SK-N-SH (cell line): ENCODE results near the gene INTS14. TPM values are rescaled to one million over a fixed set of nuclear protein-coding genes. Genes with fewer than 3 reads are reported as not detected.
A peak's percentile ranks its signal among the peaks of the same experiment; 100 is the strongest.

Experiments
- CTCF ChIA-PET: fragments of 300-600, 350-600 bp; formaldehyde crosslinking; extraction: SDS; loops from one replicate; lab custom pipeline; 2021; lab: Yijun Ruan, JAX
- POLR2A ChIA-PET: fragments of 350-600 bp; sonication (Branson Sonifier 250); formaldehyde crosslinking; extraction: SDS; loops from one replicate; lab custom pipeline; 2020; ENCODE audit warnings: antibody characterized with exemption, inconsistent platforms; lab: Yijun Ruan, JAX
- DNase-seq: peaks from one replicate; pipeline ENCODE4 v3.0.0; 2012
- H2AFZ ChIP-seq: fragments of 200-600 bp; sonication (generic); 2 replicates; pipeline ENCODE4 v1.8.1; 2016; ENCODE audit warnings: antibody characterized with exemption, mild to moderate bottlenecking, low read depth
- H3F3A ChIP-seq: fragments of 200-600 bp; sonication (generic); replicated peaks from 2 replicates; pipeline ENCODE3; 2016; ENCODE audit warnings: antibody characterized with exemption, mild to moderate bottlenecking; ENCODE audit not compliant: insufficient read depth
- H3K27ac ChIP-seq, 2 experiments: fragments of 200-500 bp in 1 of 2; fragments of 200-600 bp in 1 of 2; sonication (Bioruptor generic) in 1 of 2; sonication (generic), shearing (Covaris generic) in 1 of 2; 2 replicates each; pipeline versions ENCODE4 v1.5.1 to v1.6.1; 2014 to 2016; ENCODE audit warnings: low read depth in 2 of 2, inconsistent platforms in 1 of 2, low read length in 1 of 2, mild to moderate bottlenecking in 1 of 2, mixed read lengths in 1 of 2
- H3K27me3 ChIP-seq: fragments of 200-600 bp; sonication (generic), shearing (Covaris generic); 2 replicates; pipeline ENCODE4 v1.6.1; 2016; ENCODE audit warnings: mixed run types; ENCODE audit not compliant: insufficient read depth
- H3K36me3 ChIP-seq, 2 experiments: fragments of 200-500 bp in 1 of 2; fragments of 200-600 bp in 1 of 2; sonication (Bioruptor generic) in 1 of 2; sonication (generic) in 1 of 2; replicated peaks in 1 of 2; 2 replicates each; pipeline versions ENCODE3 to v1.5.1; 2014 to 2016; ENCODE audit warnings: low read length in 1 of 2, mild to moderate bottlenecking in 1 of 2; ENCODE audit not compliant: insufficient read depth in 2 of 2, control insufficient read depth in 1 of 2
- H3K4me1 ChIP-seq, 2 experiments: fragments of 200-500 bp in 1 of 2; fragments of 200-600 bp in 1 of 2; sonication (Bioruptor generic) in 1 of 2; sonication (generic), shearing (Covaris generic) in 1 of 2; 2 replicates each; pipeline versions ENCODE4 v1.5.1 to v1.6.1; 2014 to 2016; ENCODE audit warnings: low read depth in 1 of 2, low read length in 1 of 2, mixed run types in 1 of 2; ENCODE audit not compliant: insufficient read depth in 2 of 2, control insufficient read depth in 1 of 2
- H3K4me2 ChIP-seq: fragments of 200-600 bp; sonication (generic), shearing (Covaris generic); 2 replicates; pipeline ENCODE4 v1.6.1; 2017; ENCODE audit warnings: mixed run types
- H3K4me3 ChIP-seq, 2 experiments: fragments of 200-500 bp in 1 of 2; fragments of 200-600 bp in 1 of 2; sonication (Bioruptor generic) in 1 of 2; sonication (generic), shearing (Covaris generic) in 1 of 2; 2 replicates each; pipeline versions ENCODE4 v1.5.1 to v1.8.1; 2014 to 2016; ENCODE audit warnings: low read depth in 2 of 2, inconsistent platforms in 1 of 2, low read length in 1 of 2, mild to moderate bottlenecking in 1 of 2, mixed read lengths in 1 of 2, moderate library complexity in 1 of 2
- H3K79me2 ChIP-seq: fragments of 200-600 bp; sonication (generic); 2 replicates; pipeline ENCODE4 v1.8.1; 2017; ENCODE audit warnings: mild to moderate bottlenecking; ENCODE audit not compliant: insufficient read depth
- H3K9ac ChIP-seq: fragments of 200-600 bp; sonication (generic); 2 replicates; pipeline ENCODE4 v1.6.1; 2017; ENCODE audit warnings: mixed run types
- H3K9me2 ChIP-seq: fragments of 200-600 bp; sonication (generic); 2 replicates; pipeline ENCODE4 v1.6.1; 2017; ENCODE audit warnings: mixed run types
- H3K9me3 ChIP-seq: fragments of 200-600 bp; sonication (generic); 2 replicates; pipeline ENCODE4 v1.6.1; 2017; ENCODE audit warnings: mixed run types, mild to moderate bottlenecking, moderate library complexity
- H4K20me1 ChIP-seq: fragments of 200-600 bp; sonication (generic); 2 replicates; pipeline ENCODE4 v1.6.1; 2017; ENCODE audit warnings: mild to moderate bottlenecking, mixed run types; ENCODE audit not compliant: insufficient read depth
- CHD2 ChIP-seq: fragments of 150-350 bp; IDR thresholded peaks from 2 replicates; pipeline ENCODE4 v1.6.1; 2018; ENCODE audit warnings: low read length; ENCODE audit not compliant: partially characterized antibody
- ELF1 ChIP-seq: IDR thresholded peaks from 2 replicates; pipeline ENCODE4 v1.4.0; 2012
- EP300 ChIP-seq, 2 experiments: IDR thresholded peaks; 2 replicates each; pipeline versions ENCODE4 v1.4.0 to v1.6.1; 2012; ENCODE audit warnings: borderline replicate concordance in 1 of 2, low read depth in 1 of 2, low read length in 1 of 2
- EZH2phosphoT487 ChIP-seq: fragments of 200-600 bp; sonication (generic); IDR thresholded peaks from 2 replicates; pipeline ENCODE4 v1.6.1; 2017; ENCODE audit warnings: low read depth, mixed run types, mild to moderate bottlenecking, antibody characterized with exemption, moderate library complexity, borderline replicate concordance
- GATA2 ChIP-seq: sonication (generic); formaldehyde crosslinking; IDR thresholded peaks from 2 replicates; pipeline ENCODE4 v1.5.0; 2020; ENCODE audit warnings: mild to moderate bottlenecking, missing genetic modification reagents
- NRF1 ChIP-seq: IDR thresholded peaks from 2 replicates; pipeline ENCODE4 v1.6.1; 2012; ENCODE audit warnings: low read depth, mild to moderate bottlenecking, low read length
- POLR2AphosphoS5 ChIP-seq: IDR thresholded peaks from 2 replicates; pipeline ENCODE4 v1.6.1; 2012; ENCODE audit warnings: low read depth, low read length
- RXRA ChIP-seq: IDR thresholded peaks from 2 replicates; pipeline ENCODE4 v1.4.0; 2012; ENCODE audit warnings: low read depth, mild to moderate bottlenecking, borderline replicate concordance
- SIN3A ChIP-seq: IDR thresholded peaks from 2 replicates; pipeline ENCODE4 v1.6.1; 2012; ENCODE audit warnings: low read depth, mild to moderate bottlenecking, low read length, moderate library complexity, borderline replicate concordance
- WGBS: methylation state at CpG from one replicate; pipeline ENCODE4 v1.1.6; 2017; ENCODE audit warnings: low lambda C conversion rate; 5-methylcytosine and 5-hydroxymethylcytosine counted together
- polyA plus RNA-seq, 3 experiments: library from polyadenylated mRNA; depleted of rRNA; stranded (reverse); fragments of >200 nt; gene quantifications; 2 replicates each; pipeline ENCODE4 v1.2.3, GENCODE V29; 2012
- TF ChIP-seq, protein P1 (sequence below): IDR thresholded peaks from 2 replicates; pipeline ENCODE4 v1.4.0; 2012; ENCODE audit warnings: low read depth
- TF ChIP-seq, protein P2 (sequence below): IDR thresholded peaks from 2 replicates; pipeline ENCODE4 v1.4.0; 2012; ENCODE audit warnings: low read depth, borderline replicate concordance
- TF ChIP-seq, protein P3 (sequence below): IDR thresholded peaks from 2 replicates; pipeline ENCODE4; 2012

Gene INTS14
- polyA plus RNA-seq, 1 of the 3 experiments (the other 2 are of a cell fraction): 44.9 TPM

DNA sequence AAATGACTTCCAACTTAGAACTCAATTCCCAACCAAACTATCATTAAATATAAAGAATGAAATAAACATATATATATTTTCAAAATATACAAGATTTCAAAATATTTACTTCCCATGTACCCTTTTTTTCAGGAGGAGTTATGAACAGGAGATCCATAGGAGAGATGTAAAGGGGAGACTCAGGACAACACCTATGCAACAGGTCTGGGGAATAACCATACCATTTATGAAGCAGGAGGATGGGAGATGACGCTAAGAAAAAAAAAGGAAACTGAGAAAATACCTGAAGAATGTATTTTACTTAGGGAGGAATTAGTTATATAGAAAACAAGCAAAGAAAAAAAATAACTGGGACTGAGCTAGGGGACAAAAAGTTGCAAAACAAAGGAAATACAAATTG, 23.8 kb downstream of the INTS14 start (continued):
- TF ChIP-seq EP300 (IDR thresholded peaks at IDR 0.05; ENCODE audit: borderline replicate concordance in 1 of 2, low read depth in 1 of 2, low read length in 1 of 2) (no peak), SIN3A (no peak), EZH2phosphoT487 (no peak)
- TF ChIP-seq, protein P1, sequence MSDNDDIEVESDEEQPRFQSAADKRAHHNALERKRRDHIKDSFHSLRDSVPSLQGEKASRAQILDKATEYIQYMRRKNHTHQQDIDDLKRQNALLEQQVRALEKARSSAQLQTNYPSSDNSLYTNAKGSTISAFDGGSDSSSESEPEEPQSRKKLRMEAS: no peak

DNA sequence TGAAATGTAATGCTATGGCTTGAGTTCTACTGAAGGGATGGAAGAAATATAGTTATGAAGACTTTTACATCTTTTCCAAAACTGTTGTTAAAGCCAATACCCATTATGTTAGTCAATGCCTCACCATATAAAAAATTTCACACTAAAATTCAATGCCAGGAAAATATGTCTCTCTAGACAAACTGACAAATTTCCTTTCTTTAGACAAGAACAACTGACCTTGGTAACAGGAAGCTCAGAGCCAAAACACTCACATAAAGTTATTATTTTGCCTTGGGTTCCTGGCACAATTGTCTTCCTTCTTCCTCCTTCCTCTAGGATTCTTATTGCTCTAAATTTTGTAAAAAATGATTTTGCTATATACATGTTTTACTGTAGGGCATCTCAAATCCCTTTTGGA, 26.7 kb downstream of the INTS14 start:
- Histone ChIP-seq H3K36me3 (peaks cover 60 to 61% of the 10 kb centered on the region in 2 experiments), H3K27ac (peak overlapping the region; percentile 45 to 48; a peak in 3 of 4 replicates), H3K79me2 (no peaks in the 10 kb centered on the region), H3K27me3 (no peaks in the 10 kb centered on the region), H4K20me1 (no peaks in the 10 kb centered on the region), H3K9ac (no peak overlapping the region), H3K4me2 (peak overlapping the region; percentile 38; the same call in 1 of the 2 replicates), H3K4me3 (no peak overlapping the region), H3K9me2 (no peaks in the 10 kb centered on the region), H3K4me1 (peaks cover 21 to 26% of the 10 kb centered on the region in 2 experiments), H2AFZ (no peak overlapping the region), H3F3A (peaks cover 20% of the 10 kb centered on the region), H3K9me3 (no peaks in the 10 kb centered on the region)
- CTCF ChIA-PET: no interaction called here
- no peak for DNase-seq
- TF ChIP-seq POLR2AphosphoS5: no peak
- POLR2A ChIA-PET: interaction anchor here (0.6 kb wide), 1 partner anchor 332 kb away, joined by 3 read pairs; no protein-coding TSS in a partner anchor

DNA sequence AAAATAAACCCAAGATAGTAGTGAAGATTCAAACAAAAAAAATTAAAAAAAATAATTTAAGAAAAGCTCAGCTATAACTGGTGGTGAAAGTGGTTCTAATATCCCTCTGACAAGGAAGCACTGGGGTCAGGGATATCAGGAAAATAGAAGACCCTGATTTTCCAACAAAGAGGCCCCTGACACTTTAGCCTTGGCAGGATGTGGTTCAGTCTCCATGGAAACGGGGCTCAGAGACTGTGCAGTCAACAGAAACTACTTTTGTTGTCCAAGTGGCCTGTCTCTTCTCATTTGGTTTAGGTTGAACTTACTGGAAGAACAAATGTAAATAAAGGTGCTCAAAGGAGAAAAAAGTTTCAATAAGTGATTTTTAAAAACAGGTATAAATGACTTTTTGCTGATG, 27.2 kb downstream of the INTS14 start:
- 61% methylated on average over 1 of the region's 1 CpG for WGBS
- POLR2A ChIA-PET: no interaction called here
- Histone ChIP-seq H3K79me2 (no peaks in the 10 kb centered on the region), H2AFZ (no peak overlapping the region), H3K4me3 (no peak overlapping the region), H3K4me1 (peaks cover 23 to 31% of the 10 kb centered on the region in 2 experiments), H3K9me3 (no peaks in the 10 kb centered on the region), H3K4me2 (peak overlapping the region; percentile 38; the same call in 1 of the 2 replicates), H3F3A (peaks cover 20% of the 10 kb centered on the region), H3K36me3 (peaks cover 60 to 64% of the 10 kb centered on the region in 2 experiments), H3K27ac (peak overlapping the region; percentile 48 to 51), H3K27me3 (no peaks in the 10 kb centered on the region), H3K9ac (no peak overlapping the region), H3K9me2 (no peaks in the 10 kb centered on the region), H4K20me1 (no peaks in the 10 kb centered on the region)
- TF ChIP-seq RXRA (no peak), EZH2phosphoT487 (no peak), CHD2 (no peak), GATA2 (CRISPR knock-in tag) (no peak), NRF1 (no peak), SIN3A (no peak), ELF1 (no peak)
- TF ChIP-seq, protein P2, sequence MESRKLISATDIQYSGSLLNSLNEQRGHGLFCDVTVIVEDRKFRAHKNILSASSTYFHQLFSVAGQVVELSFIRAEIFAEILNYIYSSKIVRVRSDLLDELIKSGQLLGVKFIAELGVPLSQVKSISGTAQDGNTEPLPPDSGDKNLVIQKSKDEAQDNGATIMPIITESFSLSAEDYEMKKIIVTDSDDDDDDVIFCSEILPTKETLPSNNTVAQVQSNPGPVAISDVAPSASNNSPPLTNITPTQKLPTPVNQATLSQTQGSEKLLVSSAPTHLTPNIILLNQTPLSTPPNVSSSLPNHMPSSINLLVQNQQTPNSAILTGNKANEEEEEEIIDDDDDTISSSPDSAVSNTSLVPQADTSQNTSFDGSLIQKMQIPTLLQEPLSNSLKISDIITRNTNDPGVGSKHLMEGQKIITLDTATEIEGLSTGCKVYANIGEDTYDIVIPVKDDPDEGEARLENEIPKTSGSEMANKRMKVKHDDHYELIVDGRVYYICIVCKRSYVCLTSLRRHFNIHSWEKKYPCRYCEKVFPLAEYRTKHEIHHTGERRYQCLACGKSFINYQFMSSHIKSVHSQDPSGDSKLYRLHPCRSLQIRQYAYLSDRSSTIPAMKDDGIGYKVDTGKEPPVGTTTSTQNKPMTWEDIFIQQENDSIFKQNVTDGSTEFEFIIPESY: no peak
- TF ChIP-seq, protein P1: no peak
- TF ChIP-seq, protein P3, sequence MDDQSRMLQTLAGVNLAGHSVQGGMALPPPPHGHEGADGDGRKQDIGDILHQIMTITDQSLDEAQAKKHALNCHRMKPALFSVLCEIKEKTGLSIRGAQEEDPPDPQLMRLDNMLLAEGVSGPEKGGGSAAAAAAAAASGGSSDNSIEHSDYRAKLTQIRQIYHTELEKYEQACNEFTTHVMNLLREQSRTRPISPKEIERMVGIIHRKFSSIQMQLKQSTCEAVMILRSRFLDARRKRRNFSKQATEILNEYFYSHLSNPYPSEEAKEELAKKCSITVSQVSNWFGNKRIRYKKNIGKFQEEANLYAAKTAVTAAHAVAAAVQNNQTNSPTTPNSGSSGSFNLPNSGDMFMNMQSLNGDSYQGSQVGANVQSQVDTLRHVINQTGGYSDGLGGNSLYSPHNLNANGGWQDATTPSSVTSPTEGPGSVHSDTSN: no peak
- DNase-seq: peak; percentile 10
- CTCF ChIA-PET: no interaction called here
